SK-N-SH treated with all-trans-retinoic acid at 6 μM for 48 hours (cell line): ENCODE data around the gene MAML3.
A peak's percentile ranks its signal among the peaks of the same experiment; 100 is the strongest.

Experiments
- ATAC-seq: fragments of 200-7000 bp; cut with Tn5 transposase; 3 replicates; pipeline ENCODE4 v1.9.1; 2020; ENCODE audit warnings: mild to moderate bottlenecking, moderate library complexity
- ARNTL ChIP-seq: fragments of 450-650 bp; formaldehyde crosslinking; IDR thresholded peaks from 2 replicates; pipeline ENCODE4 v1.5.0; 2020; ENCODE audit warnings: low read depth, mild to moderate bottlenecking, moderate library complexity, borderline replicate concordance
- BACH2 ChIP-seq: fragments of 250-450 bp; sonication (Bioruptor Pico); IDR thresholded peaks from 2 replicates; pipeline ENCODE4 v1.9.0; 2021; ENCODE audit warnings: mild to moderate bottlenecking, borderline replicate concordance
- CREB5 ChIP-seq: fragments of 250-450 bp; sonication (Bioruptor Pico); IDR thresholded peaks from 2 replicates; pipeline ENCODE4 v1.5.1; 2020; ENCODE audit warnings: low read depth, mild to moderate bottlenecking, moderate library complexity
- CSDC2 ChIP-seq: fragments of 250-450 bp; sonication (Bioruptor Pico); IDR thresholded peaks from 2 replicates; pipeline ENCODE4 v1.5.0; 2020; ENCODE audit warnings: mild to moderate bottlenecking, moderate library complexity
- ESRRG ChIP-seq: fragments of 250-450 bp; sonication (Bioruptor Pico); IDR thresholded peaks from 2 replicates; pipeline ENCODE4 v1.6.1; 2021; ENCODE audit warnings: mild to moderate bottlenecking
- GLIS3 ChIP-seq: fragments of 250-450 bp; sonication (Bioruptor Pico); IDR thresholded peaks from 2 replicates; pipeline ENCODE4 v1.5.0; 2020; ENCODE audit warnings: mild to moderate bottlenecking, moderate library complexity
- ISL1 ChIP-seq: fragments of 250-450 bp; sonication (Bioruptor Pico); IDR thresholded peaks from 2 replicates; pipeline ENCODE4 v2.1.2; 2022; ENCODE audit warnings: mild to moderate bottlenecking, moderate library complexity
- OSR1 ChIP-seq: fragments of 250-450 bp; sonication (Bioruptor Pico); IDR thresholded peaks from 2 replicates; pipeline ENCODE4 v1.8.0; 2022; ENCODE audit warnings: moderate library complexity, mild to moderate bottlenecking, inconsistent platforms
- PATZ1 ChIP-seq: fragments of 250-450 bp; sonication (Bioruptor Pico); IDR thresholded peaks from 2 replicates; pipeline ENCODE4 v1.8.0; 2020; ENCODE audit warnings: mild to moderate bottlenecking, moderate library complexity, borderline replicate concordance
- PPARA ChIP-seq: fragments of 250-450 bp; sonication (Bioruptor Pico); IDR thresholded peaks from 2 replicates; pipeline ENCODE4 v1.5.0; 2020; ENCODE audit warnings: mild to moderate bottlenecking, borderline replicate concordance
- RARB ChIP-seq: fragments of 250-450 bp; sonication (Bioruptor Pico); IDR thresholded peaks from 2 replicates; pipeline ENCODE4 v1.8.0; 2021; ENCODE audit warnings: mild to moderate bottlenecking, moderate library complexity
- SNAI2 ChIP-seq: fragments of 250-450 bp; sonication (Bioruptor Pico); IDR thresholded peaks from 2 replicates; pipeline ENCODE4 v1.5.0; 2020; ENCODE audit warnings: mild to moderate bottlenecking, moderate library complexity
- TCF4 ChIP-seq: fragments of 250-450 bp; sonication (Bioruptor Pico); IDR thresholded peaks from 2 replicates; pipeline ENCODE4 v1.8.0; 2021; ENCODE audit warnings: mild to moderate bottlenecking, moderate library complexity, borderline replicate concordance
- TOX ChIP-seq: fragments of 250-450 bp; sonication (Bioruptor Pico); IDR thresholded peaks from 2 replicates; pipeline ENCODE4 v1.8.0; 2021; ENCODE audit warnings: mild to moderate bottlenecking, moderate library complexity, borderline replicate concordance
- TSHZ2 ChIP-seq: fragments of 250-450 bp; sonication (Bioruptor Pico); IDR thresholded peaks from 2 replicates; pipeline ENCODE4 v1.5.0; 2020; ENCODE audit warnings: mild to moderate bottlenecking, moderate library complexity
- ZC3H10 ChIP-seq: fragments of 250-450 bp; sonication (Bioruptor Pico); IDR thresholded peaks from 2 replicates; pipeline ENCODE4 v1.5.1; 2021; ENCODE audit warnings: mild to moderate bottlenecking, moderate library complexity
- ZFP3 ChIP-seq: fragments of 250-450 bp; sonication (Bioruptor Pico); IDR thresholded peaks from 2 replicates; pipeline ENCODE4 v1.5.0; 2020; ENCODE audit warnings: mild to moderate bottlenecking, moderate library complexity
- ZFP30 ChIP-seq: fragments of 450-650 bp; formaldehyde crosslinking; IDR thresholded peaks from 2 replicates; pipeline ENCODE4 v1.5.0; 2022; ENCODE audit warnings: mild to moderate bottlenecking, moderate library complexity
- ZNF565 ChIP-seq: fragments of 450-650 bp; formaldehyde crosslinking; conservative IDR thresholded peaks from 2 replicates; pipeline ENCODE4 v1.5.0; 2020; ENCODE audit warnings: low read depth, mild to moderate bottlenecking, moderate library complexity
- ZNF70 ChIP-seq: fragments of 450-650 bp; formaldehyde crosslinking; IDR thresholded peaks from 2 replicates; pipeline ENCODE4 v1.5.0; 2020; ENCODE audit warnings: mild to moderate bottlenecking, moderate library complexity
- ZNF8 ChIP-seq: fragments of 450-650 bp; formaldehyde crosslinking; IDR thresholded peaks from 2 replicates; pipeline ENCODE4 v1.5.0; 2020; ENCODE audit warnings: mild to moderate bottlenecking, moderate library complexity
- TF ChIP-seq, protein P1 (sequence below): fragments of 250-450 bp; sonication (Bioruptor Pico); IDR thresholded peaks from 2 replicates; pipeline ENCODE4 v1.8.0; 2021; ENCODE audit warnings: low read depth, mild to moderate bottlenecking, moderate library complexity, borderline replicate concordance
- TF ChIP-seq, protein P2 (sequence below): fragments of 250-450 bp; sonication (Bioruptor Pico); IDR thresholded peaks from 2 replicates; pipeline ENCODE4 v1.5.1; 2021; ENCODE audit warnings: mild to moderate bottlenecking, moderate library complexity

MAML3 gene

DNA sequence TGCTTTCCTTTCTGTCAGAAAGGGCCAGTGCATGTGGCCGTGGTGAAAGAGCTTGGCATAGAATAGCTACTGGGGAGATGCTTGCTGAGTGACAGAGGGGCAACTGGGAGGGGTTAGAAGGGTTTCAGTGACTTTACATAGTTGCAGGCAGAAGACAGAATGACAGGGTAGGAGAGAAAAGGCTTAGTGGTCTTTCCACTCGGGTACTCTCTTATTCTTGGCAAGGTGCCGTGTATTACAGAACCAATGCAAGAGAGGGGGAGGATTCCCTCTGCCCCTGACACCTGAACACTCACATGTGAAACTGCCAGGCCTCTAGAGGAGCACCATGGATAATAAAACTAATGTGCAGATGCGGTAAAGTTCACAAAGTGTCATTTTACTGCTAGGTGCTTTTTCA, 260.2 kb downstream of the MAML3 start (continued):
- TF ChIP-seq CREB5 (no peak), GLIS3 (CRISPR knock-in tag) (no peak)

GRCh38 chr4:139892973-139893736, 260.8 kb downstream of the MAML3 start:
- TF ChIP-seq OSR1 (CRISPR knock-in tag): no peak
- TF ChIP-seq, protein P1, sequence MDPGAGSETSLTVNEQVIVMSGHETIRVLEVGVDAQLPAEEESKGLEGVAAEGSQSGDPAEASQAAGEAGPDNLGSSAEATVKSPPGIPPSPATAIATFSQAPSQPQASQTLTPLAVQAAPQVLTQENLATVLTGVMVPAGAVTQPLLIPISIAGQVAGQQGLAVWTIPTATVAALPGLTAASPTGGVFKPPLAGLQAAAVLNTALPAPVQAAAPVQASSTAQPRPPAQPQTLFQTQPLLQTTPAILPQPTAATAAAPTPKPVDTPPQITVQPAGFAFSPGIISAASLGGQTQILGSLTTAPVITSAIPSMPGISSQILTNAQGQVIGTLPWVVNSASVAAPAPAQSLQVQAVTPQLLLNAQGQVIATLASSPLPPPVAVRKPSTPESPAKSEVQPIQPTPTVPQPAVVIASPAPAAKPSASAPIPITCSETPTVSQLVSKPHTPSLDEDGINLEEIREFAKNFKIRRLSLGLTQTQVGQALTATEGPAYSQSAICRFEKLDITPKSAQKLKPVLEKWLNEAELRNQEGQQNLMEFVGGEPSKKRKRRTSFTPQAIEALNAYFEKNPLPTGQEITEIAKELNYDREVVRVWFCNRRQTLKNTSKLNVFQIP (CRISPR knock-in tag): no peak
- no peak for TF ChIP-seq ISL1 (CRISPR knock-in tag)
- no peak for TF ChIP-seq SNAI2 (CRISPR knock-in tag)
- TF ChIP-seq, protein P2, sequence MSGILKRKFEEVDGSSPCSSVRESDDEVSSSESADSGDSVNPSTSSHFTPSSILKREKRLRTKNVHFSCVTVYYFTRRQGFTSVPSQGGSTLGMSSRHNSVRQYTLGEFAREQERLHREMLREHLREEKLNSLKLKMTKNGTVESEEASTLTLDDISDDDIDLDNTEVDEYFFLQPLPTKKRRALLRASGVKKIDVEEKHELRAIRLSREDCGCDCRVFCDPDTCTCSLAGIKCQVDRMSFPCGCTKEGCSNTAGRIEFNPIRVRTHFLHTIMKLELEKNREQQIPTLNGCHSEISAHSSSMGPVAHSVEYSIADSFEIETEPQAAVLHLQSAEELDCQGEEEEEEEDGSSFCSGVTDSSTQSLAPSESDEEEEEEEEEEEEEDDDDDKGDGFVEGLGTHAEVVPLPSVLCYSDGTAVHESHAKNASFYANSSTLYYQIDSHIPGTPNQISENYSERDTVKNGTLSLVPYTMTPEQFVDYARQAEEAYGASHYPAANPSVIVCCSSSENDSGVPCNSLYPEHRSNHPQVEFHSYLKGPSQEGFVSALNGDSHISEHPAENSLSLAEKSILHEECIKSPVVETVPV (CRISPR knock-in tag): no peak
- TF ChIP-seq ZNF8 (CRISPR knock-in tag): no peak
- no peak for TF ChIP-seq CSDC2
- no peak for TF ChIP-seq TCF4
- TF ChIP-seq ZNF565 (CRISPR knock-in tag): no peak
- TF ChIP-seq, all 23 proteins: peak for 0
- ATAC-seq: no peak

DNA sequence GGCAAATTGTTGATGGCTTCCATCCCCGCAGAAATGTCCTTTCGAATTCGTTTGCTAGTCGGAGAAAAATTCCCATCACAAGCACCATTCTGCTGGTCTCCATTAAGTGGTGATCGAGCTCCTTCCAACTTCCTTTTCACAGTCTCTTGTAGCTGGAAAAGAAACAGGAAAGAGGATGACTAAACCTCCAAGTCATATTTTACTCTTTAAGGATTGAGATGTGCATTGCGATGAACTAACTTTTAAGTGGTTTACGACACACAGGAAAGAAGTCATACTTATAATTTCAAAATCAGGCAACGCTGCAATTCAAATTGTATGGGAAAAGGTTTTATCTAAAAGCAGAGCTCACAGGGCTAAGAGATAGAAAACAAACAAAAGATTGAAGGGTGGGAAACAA, 263.2 kb downstream of the MAML3 start:
- TF ChIP-seq ZFP3 (CRISPR knock-in tag): no peak
- TF ChIP-seq OSR1 (CRISPR knock-in tag): no peak
- peak; percentile 32; the same call in 2 of the 3 replicates for ATAC-seq

DNA sequence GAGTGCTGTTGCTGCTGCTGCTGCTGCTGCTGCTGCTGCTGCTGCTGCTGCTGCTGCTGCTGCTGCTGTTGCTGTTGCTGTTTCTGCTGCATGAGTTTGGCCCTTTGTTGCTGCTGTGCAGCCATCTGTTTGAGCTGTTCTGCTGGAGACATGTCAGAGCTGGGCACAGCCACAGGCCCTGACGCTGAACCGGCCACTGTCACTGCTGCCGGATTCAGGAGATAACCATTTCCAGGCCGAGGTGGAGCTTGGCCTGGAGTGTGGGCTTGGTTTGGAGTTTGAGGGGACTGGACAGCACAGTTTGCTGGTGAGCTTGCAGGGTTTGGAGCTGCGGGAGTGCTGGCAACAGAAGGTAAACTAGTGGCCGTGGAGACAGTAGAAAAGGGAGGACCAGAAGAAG, 264.1 kb downstream of the MAML3 start:
- ATAC-seq: peak; percentile 38; the same call in 1 of the 3 replicates
- TF ChIP-seq ZNF8 (CRISPR knock-in tag): no peak
- 0 out of 2 replicates have a peak, but pooled peaks have one; percentile 7 for TF ChIP-seq SNAI2 (CRISPR knock-in tag)
- no peak for TF ChIP-seq TOX (CRISPR knock-in tag)
- TF ChIP-seq ZNF565 (CRISPR knock-in tag): no peak
- no peak for TF ChIP-seq ARNTL
- TF ChIP-seq TSHZ2 (CRISPR knock-in tag): peak; percentile 93
- TF ChIP-seq CSDC2: no peak
- TF ChIP-seq PPARA: no peak
- no peak for TF ChIP-seq OSR1 (CRISPR knock-in tag)
- no peak for TF ChIP-seq ZC3H10 (CRISPR knock-in tag)
- no peak for TF ChIP-seq ISL1 (CRISPR knock-in tag)
- TF ChIP-seq, protein P2 (CRISPR knock-in tag): no peak
- TF ChIP-seq GLIS3 (CRISPR knock-in tag): no peak
- TF ChIP-seq, protein P1 (CRISPR knock-in tag): no peak
- no peak for TF ChIP-seq ESRRG (CRISPR knock-in tag)
- no peak for TF ChIP-seq BACH2 (CRISPR knock-in tag)
- no peak for TF ChIP-seq RARB
- TF ChIP-seq PATZ1 (CRISPR knock-in tag): no peak
- TF ChIP-seq ZNF70 (CRISPR knock-in tag): peak; percentile 53; the same call in 1 of the 2 replicates
- TF ChIP-seq ZFP30 (CRISPR knock-in tag): no peak
